DOHH2 (cell line): ENCODE data around the gene KIAA0040.

ENCODE experiments used
- H3F3A ChIP-seq: fragments of 200-600 bp; sonication (generic), shearing (Covaris generic); 2 replicates; pipeline ENCODE4 v1.6.0; 2016; ENCODE audit warnings: antibody characterized with exemption, mild to moderate bottlenecking; ENCODE audit not compliant: control insufficient read depth, insufficient read depth
- H3K27ac ChIP-seq: fragments of 200-600 bp; sonication (generic); 2 replicates; pipeline ENCODE4 v1.5.1; 2014; ENCODE audit warnings: low read depth, mild to moderate bottlenecking, low read length, moderate library complexity
- H3K27me3 ChIP-seq: fragments of 200-600 bp; sonication (generic); 2 replicates; pipeline ENCODE4 v1.6.1; 2014; ENCODE audit warnings: mild to moderate bottlenecking, low read length, mixed read lengths; ENCODE audit not compliant: control insufficient read depth
- H3K36me3 ChIP-seq: fragments of 200-600 bp; sonication (generic); 2 replicates; pipeline ENCODE4 v1.6.1; 2014; ENCODE audit warnings: mild to moderate bottlenecking, low read length, moderate library complexity, mixed read lengths; ENCODE audit not compliant: control insufficient read depth
- H3K4me1 ChIP-seq: fragments of 200-600 bp; sonication (generic); 2 replicates; pipeline ENCODE4 v1.6.1; 2014; ENCODE audit warnings: mild to moderate bottlenecking, low read length, mixed read lengths; ENCODE audit not compliant: control insufficient read depth
- H3K4me2 ChIP-seq: fragments of 200-600 bp; sonication (generic); 2 replicates; pipeline ENCODE4 v1.6.0; 2014; ENCODE audit warnings: mild to moderate bottlenecking, low read length, moderate library complexity
- H3K4me3 ChIP-seq: fragments of 200-600 bp; sonication (generic); 2 replicates; pipeline ENCODE4 v1.5.1; 2014; ENCODE audit warnings: mild to moderate bottlenecking, low read length, mixed read lengths
- H3K79me2 ChIP-seq: fragments of 200-600 bp; sonication (generic); 2 replicates; pipeline ENCODE4 v1.6.1; 2014; ENCODE audit warnings: mild to moderate bottlenecking, low read length, mixed read lengths; ENCODE audit not compliant: control insufficient read depth
- H3K9me2 ChIP-seq: fragments of 200-600 bp; sonication (generic); replicated peaks from 2 replicates; pipeline ENCODE4 v1.6.1; 2014; ENCODE audit warnings: mild to moderate bottlenecking, low read length, mixed read lengths; ENCODE audit not compliant: control insufficient read depth
- H3K9me3 ChIP-seq: fragments of 200-600 bp; sonication (generic); 2 replicates; pipeline ENCODE4 v1.6.1; 2014; ENCODE audit warnings: antibody characterized with exemption, low read length, mixed read lengths; ENCODE audit not compliant: control insufficient read depth, insufficient read depth
- H4K20me1 ChIP-seq: fragments of 200-600 bp; sonication (generic); 2 replicates; pipeline ENCODE4 v1.6.0; 2014; ENCODE audit warnings: low read depth, mild to moderate bottlenecking, antibody characterized with exemption, low read length, moderate library complexity; ENCODE audit not compliant: control insufficient read depth, insufficient read depth
- CTCF ChIP-seq: fragments of 200-600 bp; sonication (generic); IDR thresholded peaks from one replicate; pipeline ENCODE4 v1.5.1; 2014; ENCODE audit warnings: antibody characterized with exemption, mild to moderate bottlenecking, low read depth, low read length; ENCODE audit not compliant: poor library complexity, severe bottlenecking
- EZH2phosphoT487 ChIP-seq: fragments of 200-600 bp; sonication (generic); IDR thresholded peaks from 2 replicates; pipeline ENCODE4 v1.6.1; 2017; ENCODE audit warnings: borderline replicate concordance, mild to moderate bottlenecking, antibody characterized with exemption, low read length, moderate library complexity, mixed read lengths

Gene KIAA0040

GRCh38 chr1:175137369-175137768 is 55.2 kb downstream of the KIAA0040 start:
- Histone ChIP-seq H3F3A (no peaks in the 10 kb centered on the region), H3K4me3 (no peak overlapping the region), H3K79me2 (no peaks in the 10 kb centered on the region), H3K4me1 (peaks cover 9% of the 10 kb centered on the region), H3K4me2 (no peak overlapping the region), H3K9me3 (no peaks in the 10 kb centered on the region), H3K27me3 (peaks cover 75% of the 10 kb centered on the region), H3K36me3 (no peaks in the 10 kb centered on the region), H4K20me1 (peaks cover 3% of the 10 kb centered on the region), H3K27ac (no peak overlapping the region), H3K9me2 (no peaks in the 10 kb centered on the region)
- no peak for TF ChIP-seq CTCF

GRCh38 chr1:175136246-175136645 is 56.3 kb downstream of the KIAA0040 start:
- H3K9me3 ChIP-seq = no peaks in the 10 kb centered on the region
- no peak overlapping the region for H3K4me2 ChIP-seq
- peaks cover 1% of the 10 kb centered on the region for H3K4me1 ChIP-seq
- no peaks in the 10 kb centered on the region for H3K9me2 ChIP-seq
- H3K36me3 ChIP-seq = no peaks in the 10 kb centered on the region
- no peak overlapping the region for H3K4me3 ChIP-seq
- peaks cover 75% of the 10 kb centered on the region for H3K27me3 ChIP-seq
- peaks cover 3% of the 10 kb centered on the region for H4K20me1 ChIP-seq
- no peaks in the 10 kb centered on the region for H3F3A ChIP-seq
- TF ChIP-seq CTCF (no peak), EZH2phosphoT487 (no peak)
- no peaks in the 10 kb centered on the region for H3K79me2 ChIP-seq
- no peak overlapping the region for H3K27ac ChIP-seq

- no peak for TF ChIP-seq EZH2phosphoT487
- TF ChIP-seq CTCF = no peak
These were observed 58.1 kb downstream of the KIAA0040 start for GRCh38 chr1:175134500-175134899.

More at GRCh38 chr1:175134500-175134899, 58.1 kb downstream of the KIAA0040 start:
- peaks cover 16% of the 10 kb centered on the region for H3K4me1 ChIP-seq
- no peaks in the 10 kb centered on the region for H4K20me1 ChIP-seq
- H3K4me2 ChIP-seq = no peak overlapping the region
- no peak overlapping the region for H3K4me3 ChIP-seq
- H3K9me3 ChIP-seq = no peaks in the 10 kb centered on the region
- no peaks in the 10 kb centered on the region for H3K9me2 ChIP-seq
- H3K27me3 ChIP-seq = peaks cover 61% of the 10 kb centered on the region
- H3K79me2 ChIP-seq = no peaks in the 10 kb centered on the region
- H3F3A ChIP-seq = no peaks in the 10 kb centered on the region
- H3K36me3 ChIP-seq = no peaks in the 10 kb centered on the region
- no peak overlapping the region for H3K27ac ChIP-seq
